Sigmoid colon (tissue), 4 donors: Measurements from ENCODE around the gene AADACL4.
"Not testable (repeated sequence)": the region's sequence is repeated elsewhere in the genome, so short reads cannot be mapped to it uniquely, and the experiment has no call there.

ENCODE experiments used
- POLR2AphosphoS5 ChIP-seq, 4 donors: sonication (generic); formaldehyde crosslinking; IDR thresholded peaks; one replicate each; pipeline ENCODE4 v1.6.1; 2017; ENCODE audit warnings: antibody characterized with exemption in 4 of 4
- TF ChIP-seq, protein P1 (sequence below), 4 experiments: fragments of 450-650 bp in 3 of 4; fragments of 200-600 bp in 1 of 4; IDR thresholded peaks; one replicate each; pipeline ENCODE4 v1.5.1; 2016 to 2019; ENCODE audit warnings: antibody characterized with exemption in 4 of 4, mild to moderate bottlenecking in 3 of 4, moderate library complexity in 2 of 4

DNA sequence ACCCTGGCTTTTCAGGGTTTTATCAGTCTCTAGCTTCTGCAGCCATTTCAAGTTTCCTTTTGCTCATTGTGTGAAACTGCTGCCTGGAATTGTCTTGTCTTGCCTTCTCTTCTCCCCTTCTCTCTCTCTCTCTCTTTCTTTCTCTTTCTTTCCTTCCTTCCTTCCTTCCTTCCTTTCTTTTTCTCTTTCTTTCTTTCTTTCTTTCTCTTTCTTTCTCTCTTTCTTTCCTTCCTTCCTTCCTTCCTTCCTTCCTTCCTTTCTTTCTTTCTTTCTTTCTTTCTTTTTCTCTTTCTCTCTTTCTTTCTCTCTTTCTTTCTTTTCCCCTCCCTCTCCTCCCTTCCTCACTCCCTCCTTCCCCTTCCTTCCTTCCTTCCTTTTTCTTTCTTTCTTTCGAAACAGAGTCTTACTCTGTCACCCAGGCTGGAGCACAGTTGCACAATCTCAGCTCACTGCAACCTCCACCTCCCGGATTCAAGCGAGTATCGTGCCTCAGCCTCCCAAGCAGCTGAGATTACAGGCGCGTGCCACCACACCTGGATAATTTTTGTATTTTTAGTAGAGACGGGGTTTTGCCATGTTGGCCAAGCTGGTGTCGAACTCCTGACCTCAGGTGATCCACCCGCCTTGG, 14.1 kb downstream of the AADACL4 start:
- TF ChIP-seq, protein P1, sequence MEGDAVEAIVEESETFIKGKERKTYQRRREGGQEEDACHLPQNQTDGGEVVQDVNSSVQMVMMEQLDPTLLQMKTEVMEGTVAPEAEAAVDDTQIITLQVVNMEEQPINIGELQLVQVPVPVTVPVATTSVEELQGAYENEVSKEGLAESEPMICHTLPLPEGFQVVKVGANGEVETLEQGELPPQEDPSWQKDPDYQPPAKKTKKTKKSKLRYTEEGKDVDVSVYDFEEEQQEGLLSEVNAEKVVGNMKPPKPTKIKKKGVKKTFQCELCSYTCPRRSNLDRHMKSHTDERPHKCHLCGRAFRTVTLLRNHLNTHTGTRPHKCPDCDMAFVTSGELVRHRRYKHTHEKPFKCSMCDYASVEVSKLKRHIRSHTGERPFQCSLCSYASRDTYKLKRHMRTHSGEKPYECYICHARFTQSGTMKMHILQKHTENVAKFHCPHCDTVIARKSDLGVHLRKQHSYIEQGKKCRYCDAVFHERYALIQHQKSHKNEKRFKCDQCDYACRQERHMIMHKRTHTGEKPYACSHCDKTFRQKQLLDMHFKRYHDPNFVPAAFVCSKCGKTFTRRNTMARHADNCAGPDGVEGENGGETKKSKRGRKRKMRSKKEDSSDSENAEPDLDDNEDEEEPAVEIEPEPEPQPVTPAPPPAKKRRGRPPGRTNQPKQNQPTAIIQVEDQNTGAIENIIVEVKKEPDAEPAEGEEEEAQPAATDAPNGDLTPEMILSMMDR (IDR thresholded peaks at IDR 0.05): not testable (repeated sequence)
- not testable (repeated sequence) for TF ChIP-seq POLR2AphosphoS5 (IDR thresholded peaks at IDR 0.05)
